ENCODE measurements around the gene NEMP2. TPM values are rescaled to one million over a fixed set of nuclear protein-coding genes. Genes with fewer than 3 reads are reported as not detected.
A peak's percentile ranks its signal among the peaks of the same experiment; 100 is the strongest.

NEMP2 gene
- total RNA-seq, 1 donor from 2014 or later: 15.0 TPM

- DNase-seq (ENCODE audit: low read depth): no peak
- peak overlapping the region; percentile 64 for H3K4me3 ChIP-seq (ENCODE audit: low read depth, low read length)
- TF ChIP-seq CTCF (conservative IDR thresholded peaks at IDR 0.05; ENCODE audit: low read depth, low read length): no peak
Observed at GRCh38 chr2:190533968-190534309, 583 bp downstream of the NEMP2 start.

GRCh38 chr2:190533175-190533967 lies 1.2 kb downstream of the NEMP2 start:
- no peak for DNase-seq (ENCODE audit: low read depth)
- peak overlapping the region; percentile 64 for H3K4me3 ChIP-seq (ENCODE audit: low read depth, low read length)
- no peak for TF ChIP-seq CTCF (conservative IDR thresholded peaks at IDR 0.05; ENCODE audit: low read depth, low read length)

GRCh38 chr2:190532581-190532980 lies 1.9 kb downstream of the NEMP2 start:
- DNase-seq (ENCODE audit: low read depth): no peak
- H3K4me3 ChIP-seq (ENCODE audit: low read depth, low read length): no peak overlapping the region
- no peak for TF ChIP-seq CTCF (conservative IDR thresholded peaks at IDR 0.05; ENCODE audit: low read depth, low read length)

- TF ChIP-seq CTCF (conservative IDR thresholded peaks at IDR 0.05; ENCODE audit: low read depth, low read length): no peak
- H3K4me3 ChIP-seq (ENCODE audit: low read depth, low read length): no peak overlapping the region
- no peak for DNase-seq (ENCODE audit: low read depth)
Observed at GRCh38 chr2:190530248-190530900, 4.1 kb downstream of the NEMP2 start.

- DNase-seq (ENCODE audit: low read depth): no peak
- no peak for TF ChIP-seq CTCF (conservative IDR thresholded peaks at IDR 0.05; ENCODE audit: low read depth, low read length)
- no peak overlapping the region for H3K4me3 ChIP-seq (ENCODE audit: low read depth, low read length)
Observed at GRCh38 chr2:190529486-190530247, 4.9 kb downstream of the NEMP2 start.

- no peak for TF ChIP-seq CTCF (conservative IDR thresholded peaks at IDR 0.05; ENCODE audit: low read depth, low read length)
- no peak overlapping the region for H3K4me3 ChIP-seq (ENCODE audit: low read depth, low read length)
- no peak for DNase-seq (ENCODE audit: low read depth)
Observed at GRCh38 chr2:190528521-190529001, 6.0 kb downstream of the NEMP2 start.
